Glutamatergic neuron (in vitro differentiated cells): ENCODE data around the gene NHSL2. TPM values are rescaled to one million over a fixed set of nuclear protein-coding genes. Genes with fewer than 3 reads are reported as not detected.
A peak's percentile ranks its signal among the peaks of the same experiment; 100 is the strongest.

Experiments used
- DNase-seq: peaks from one replicate; pipeline ENCODE4 v3.0.0; 2022
- H3K27ac Mint-ChIP-seq: one replicate; pipeline ENCODE4 v1.8.0; 2020; ENCODE audit warnings: mild to moderate bottlenecking, mixed read lengths, inconsistent platforms; ENCODE audit not compliant: unreplicated experiment
- H3K27me3 Mint-ChIP-seq: one replicate; pipeline ENCODE4 v1.8.0; 2020; ENCODE audit warnings: mild to moderate bottlenecking, moderate library complexity, mixed read lengths, inconsistent platforms; ENCODE audit not compliant: unreplicated experiment
- H3K36me3 Mint-ChIP-seq: one replicate; pipeline ENCODE4 v1.8.0; 2020; ENCODE audit warnings: mild to moderate bottlenecking, mixed read lengths, inconsistent platforms; ENCODE audit not compliant: unreplicated experiment
- H3K4me1 Mint-ChIP-seq: one replicate; pipeline ENCODE4 v1.8.0; 2020; ENCODE audit warnings: mild to moderate bottlenecking, low read depth, mixed read lengths, inconsistent platforms; ENCODE audit not compliant: unreplicated experiment
- H3K4me3 Mint-ChIP-seq: one replicate; pipeline ENCODE4 v1.8.0; 2020; ENCODE audit warnings: mild to moderate bottlenecking, mixed read lengths, inconsistent platforms; ENCODE audit not compliant: unreplicated experiment
- H3K9me3 Mint-ChIP-seq: one replicate; pipeline ENCODE4 v1.8.0; 2020; ENCODE audit warnings: mild to moderate bottlenecking, moderate library complexity, mixed read lengths, inconsistent platforms; ENCODE audit not compliant: unreplicated experiment
- CTCF ChIP-seq: fragments of 200-600 bp; sonication (generic); IDR thresholded peaks from one replicate; pipeline ENCODE4 v1.5.0; 2021; ENCODE audit not compliant: partially characterized antibody, unreplicated experiment
- total RNA-seq: library from RNA; stranded (reverse); fragmentation: NEBNext Ultra II Directional; extraction: Animal tissue kit (Norgen Biotek cat#: 25700); gene quantifications from one replicate; pipeline ENCODE4 v1.2.1, GENCODE V29; 2021; ENCODE audit not compliant: unreplicated experiment

NHSL2 gene
- total RNA-seq, 1 donor from 2014 or later: 7.3 TPM

GRCh38 chrX:72114807-72115206, 204.2 kb downstream of the NHSL2 start:
- Mint-ChIP-seq H3K36me3 (no peaks in the 10 kb centered on the region), H3K9me3 (no peaks in the 10 kb centered on the region), H3K4me3 (no peak overlapping the region), H3K27me3 (no peaks in the 10 kb centered on the region), H3K27ac (no peak overlapping the region), H3K4me1 (peaks cover 2% of the 10 kb centered on the region)
- DNase-seq: no peak
- no peak for TF ChIP-seq CTCF

GRCh38 chrX:72115380-72115779, 204.7 kb downstream of the NHSL2 start:
- Mint-ChIP-seq H3K27me3 (no peaks in the 10 kb centered on the region), H3K36me3 (no peaks in the 10 kb centered on the region), H3K4me1 (peaks cover 2% of the 10 kb centered on the region), H3K4me3 (no peak overlapping the region), H3K27ac (no peak overlapping the region), H3K9me3 (no peaks in the 10 kb centered on the region)
- peak; percentile 22 for DNase-seq
- no peak for TF ChIP-seq CTCF

GRCh38 chrX:72117636-72118210, 207.1 kb downstream of the NHSL2 start:
- Mint-ChIP-seq H3K27me3 (no peaks in the 10 kb centered on the region), H3K27ac (no peak overlapping the region), H3K4me1 (peaks cover 2% of the 10 kb centered on the region), H3K4me3 (no peak overlapping the region), H3K36me3 (no peaks in the 10 kb centered on the region), H3K9me3 (no peaks in the 10 kb centered on the region)
- DNase-seq: no peak
- no peak for TF ChIP-seq CTCF

GRCh38 chrX:72120837-72121236, 210.2 kb downstream of the NHSL2 start:
- Mint-ChIP-seq H3K4me1 (peaks cover 6% of the 10 kb centered on the region), H3K36me3 (no peaks in the 10 kb centered on the region), H3K27me3 (peaks cover 2% of the 10 kb centered on the region), H3K27ac (no peak overlapping the region), H3K4me3 (no peak overlapping the region), H3K9me3 (no peaks in the 10 kb centered on the region)
- no peak for TF ChIP-seq CTCF
- no peak for DNase-seq

- no peak for DNase-seq
- H3K4me3 Mint-ChIP-seq: no peak overlapping the region
- H3K27me3 Mint-ChIP-seq: peaks cover 2% of the 10 kb centered on the region
- H3K36me3 Mint-ChIP-seq: no peaks in the 10 kb centered on the region
- H3K27ac Mint-ChIP-seq: no peak overlapping the region
- TF ChIP-seq CTCF: no peak
- H3K4me1 Mint-ChIP-seq: peaks cover 7% of the 10 kb centered on the region
- no peaks in the 10 kb centered on the region for H3K9me3 Mint-ChIP-seq
Observed at GRCh38 chrX:72121383-72121782, 210.7 kb downstream of the NHSL2 start.
